ENCODE results near the gene LPP. TPM values are rescaled to one million over a fixed set of nuclear protein-coding genes. Genes with fewer than 3 reads are reported as not detected.

LPP gene
- total and polyA plus RNA-seq, 2 of the 13 experiments (the other 11 are each of a cell fraction or from before 2014, with no cell fraction given): 19.2 to 29.9 TPM

DNA sequence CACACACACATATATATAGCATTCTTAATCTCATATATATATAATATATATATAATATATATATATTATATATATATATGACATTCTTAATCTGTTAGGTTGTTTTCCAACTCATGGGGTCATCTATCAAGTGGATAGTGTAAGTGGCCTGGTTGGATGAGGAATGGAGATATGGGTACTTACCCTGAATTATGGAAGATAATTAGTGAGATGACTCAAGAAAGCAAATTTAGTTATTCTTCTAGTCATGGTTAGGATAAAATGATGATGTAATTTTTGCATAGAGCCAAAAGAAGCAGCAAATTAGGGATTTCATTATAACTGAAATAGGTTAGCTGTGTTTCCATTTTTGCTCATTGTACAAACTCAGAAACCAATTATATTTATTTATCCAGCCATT, 448.2 kb downstream of the LPP start:
- intact Hi-C loops (cut with micrococcal nuclease; ENCODE audit: unreplicated experiment) (loop anchor here (10.0 kb wide), 1 partner anchor 353 kb away; no protein-coding TSS in a partner anchor), in situ Hi-C loops (cut with HindIII; ENCODE audit: extremely low pct_ligation_motif_present, low pct_unique_long_range_greater_than_20kb) (no loop called here)
- no peak for ATAC-seq
- no peaks in the 10 kb centered on the region; a peak in 1 of 5 replicates for H3K36me3 ChIP-seq (replicated peaks in 1 of 2; ENCODE audit: control insufficient read depth in 1 of 2, insufficient read depth in 2 of 2, low read length in 2 of 2)
- no TSS peak for BruUV-seq (replicated peaks)
- no peak overlapping the region for H3K4me3 ChIP-seq (replicated peaks in 1 of 3; ENCODE audit: insufficient read depth in 1 of 3, low read depth in 2 of 3, low read length in 3 of 3)
- no peaks in the 10 kb centered on the region for H3K4me1 ChIP-seq (ENCODE audit: insufficient read depth, low read length)
- no peak for DNase-seq (ENCODE audit: low spot score)
- no peaks in the 10 kb centered on the region for H3K27me3 ChIP-seq (ENCODE audit: control insufficient read depth in 1 of 2, insufficient read depth in 2 of 2, low read length in 2 of 2)
- no peak overlapping the region for H3K27ac ChIP-seq (ENCODE audit: extremely low read length, insufficient read depth, low read length)
- TF ChIP-seq ZNF556 (CRISPR knock-in tag; IDR thresholded peaks at IDR 0.05; ENCODE audit: borderline replicate concordance) (no peak), RAD51 (IDR thresholded peaks at IDR 0.05; ENCODE audit: borderline replicate concordance) (no peak), ZNF746 (CRISPR knock-in tag; IDR thresholded peaks at IDR 0.05) (no peak)
- TF ChIP-seq, protein P1, sequence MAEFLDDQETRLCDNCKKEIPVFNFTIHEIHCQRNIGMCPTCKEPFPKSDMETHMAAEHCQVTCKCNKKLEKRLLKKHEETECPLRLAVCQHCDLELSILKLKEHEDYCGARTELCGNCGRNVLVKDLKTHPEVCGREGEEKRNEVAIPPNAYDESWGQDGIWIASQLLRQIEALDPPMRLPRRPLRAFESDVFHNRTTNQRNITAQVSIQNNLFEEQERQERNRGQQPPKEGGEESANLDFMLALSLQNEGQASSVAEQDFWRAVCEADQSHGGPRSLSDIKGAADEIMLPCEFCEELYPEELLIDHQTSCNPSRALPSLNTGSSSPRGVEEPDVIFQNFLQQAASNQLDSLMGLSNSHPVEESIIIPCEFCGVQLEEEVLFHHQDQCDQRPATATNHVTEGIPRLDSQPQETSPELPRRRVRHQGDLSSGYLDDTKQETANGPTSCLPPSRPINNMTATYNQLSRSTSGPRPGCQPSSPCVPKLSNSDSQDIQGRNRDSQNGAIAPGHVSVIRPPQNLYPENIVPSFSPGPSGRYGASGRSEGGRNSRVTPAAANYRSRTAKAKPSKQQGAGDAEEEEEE (CRISPR knock-in tag; IDR thresholded peaks at IDR 0.05; ENCODE audit: borderline replicate concordance): no peak
- FAIRE-seq: no peak
- H3K4me2 ChIP-seq (ENCODE audit: low read depth, low read length): no peak overlapping the region
- H3K79me2 ChIP-seq (ENCODE audit: insufficient read depth, low read length): no peaks in the 10 kb centered on the region
- H4K20me1 ChIP-seq (ENCODE audit: insufficient read depth, low read length): no peaks in the 10 kb centered on the region
- no peaks in the 10 kb centered on the region for H3K9me3 ChIP-seq (ENCODE audit: low read length)
- ChIA-PET POLR2A (no interaction called here), CTCF (ENCODE audit: low intra/inter-chr PET ratio, low total read pairs) (no interaction called here)
- no peak overlapping the region for H2AFZ ChIP-seq (ENCODE audit: low read length)
- no peak overlapping the region for H3K9ac ChIP-seq (ENCODE audit: insufficient read depth, low read depth, low read length)

DNA sequence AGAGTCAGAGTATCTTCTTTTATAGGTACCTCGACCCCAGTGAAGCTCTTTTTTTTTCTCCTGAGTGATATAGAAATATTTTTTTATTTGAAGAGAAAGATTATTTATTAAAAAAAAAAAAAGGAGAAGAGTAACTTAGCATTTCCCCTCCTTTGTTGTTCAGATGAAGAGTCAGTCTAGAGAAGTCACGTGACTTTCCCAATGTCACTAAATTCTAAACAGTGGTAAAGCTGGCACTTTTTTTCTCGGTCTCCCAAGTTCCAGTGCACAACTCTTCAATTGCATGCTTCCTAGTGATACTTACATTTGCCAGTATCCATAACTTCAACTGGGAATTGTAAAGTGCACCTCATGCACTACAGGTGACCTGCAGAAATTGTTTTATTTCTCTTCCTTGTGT, 448.7 kb downstream of the LPP start:
- TF ChIP-seq ZNF772 (CRISPR knock-in tag; IDR thresholded peaks at IDR 0.05) (no peak), NR2F2 (IDR thresholded peaks at IDR 0.05; ENCODE audit: borderline replicate concordance, low read depth) (no peak), ZFP36L1 (CRISPR knock-in tag; IDR thresholded peaks at IDR 0.05) (no peak), RARA (CRISPR knock-in tag; IDR thresholded peaks at IDR 0.05) (no peak), ZNF672 (CRISPR knock-in tag; IDR thresholded peaks at IDR 0.05) (no peak), JDP2 (CRISPR knock-in tag; IDR thresholded peaks at IDR 0.05; ENCODE audit: borderline replicate concordance) (no peak)
- TF ChIP-seq, protein P2, sequence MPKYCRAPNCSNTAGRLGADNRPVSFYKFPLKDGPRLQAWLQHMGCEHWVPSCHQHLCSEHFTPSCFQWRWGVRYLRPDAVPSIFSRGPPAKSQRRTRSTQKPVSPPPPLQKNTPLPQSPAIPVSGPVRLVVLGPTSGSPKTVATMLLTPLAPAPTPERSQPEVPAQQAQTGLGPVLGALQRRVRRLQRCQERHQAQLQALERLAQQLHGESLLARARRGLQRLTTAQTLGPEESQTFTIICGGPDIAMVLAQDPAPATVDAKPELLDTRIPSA (CRISPR knock-in tag; IDR thresholded peaks at IDR 0.05; ENCODE audit: borderline replicate concordance): no peak
- Histone ChIP-seq H3K79me2 (ENCODE audit: insufficient read depth, low read length) (no peaks in the 10 kb centered on the region), H2AFZ (ENCODE audit: low read length) (no peak overlapping the region), H3K27me3 (ENCODE audit: control insufficient read depth in 1 of 2, insufficient read depth in 2 of 2, low read length in 2 of 2) (no peaks in the 10 kb centered on the region), H3K9ac (ENCODE audit: insufficient read depth, low read depth, low read length) (no peak overlapping the region), H4K20me1 (ENCODE audit: insufficient read depth, low read length) (no peaks in the 10 kb centered on the region), H3K4me1 (ENCODE audit: insufficient read depth, low read length) (no peaks in the 10 kb centered on the region), H3K36me3 (replicated peaks in 1 of 2; ENCODE audit: control insufficient read depth in 1 of 2, insufficient read depth in 2 of 2, low read length in 2 of 2) (no peaks in the 10 kb centered on the region; a peak in 1 of 5 replicates), H3K4me2 (ENCODE audit: low read depth, low read length) (no peak overlapping the region), H3K4me3 (replicated peaks in 1 of 3; ENCODE audit: insufficient read depth in 1 of 3, low read depth in 2 of 3, low read length in 3 of 3) (no peak overlapping the region), H3K27ac (ENCODE audit: extremely low read length, insufficient read depth, low read length) (no peak overlapping the region), H3K9me3 (ENCODE audit: low read length) (no peaks in the 10 kb centered on the region)
- ChIA-PET CTCF (ENCODE audit: low intra/inter-chr PET ratio, low total read pairs) (no interaction called here), POLR2A (no interaction called here)
- no peak for FAIRE-seq
- in situ Hi-C loops (cut with HindIII; ENCODE audit: extremely low pct_ligation_motif_present, low pct_unique_long_range_greater_than_20kb) (no loop called here), intact Hi-C loops (cut with micrococcal nuclease; ENCODE audit: unreplicated experiment) (loop anchor here (10.0 kb wide), 1 partner anchor 352 kb away; no protein-coding TSS in a partner anchor)
- no peak for ATAC-seq
- no peak for DNase-seq (ENCODE audit: low spot score)
- no TSS peak for BruUV-seq (replicated peaks)
- 94% methylated on average over 3 of the region's 3 CpGs for WGBS (ENCODE audit: low lambda C conversion rate)
